PC-9 (cell line): ENCODE results near the gene SRL. TPM values are rescaled to one million over a fixed set of nuclear protein-coding genes. Genes with fewer than 3 reads are reported as not detected.

ENCODE experiments used
- BruUV-seq: library from RNA; stranded (reverse); fragments of 400-500 nt; replicated peaks from 2 replicates; lab custom pipeline; 2021; lab: Mats Ljungman, UMichigan
- CTCF ChIA-PET: fragments of 300-600 bp; sonication (Branson Sonifier 250); formaldehyde crosslinking; loops from one replicate; lab custom pipeline; 2022; ENCODE audit warnings: antibody characterized with exemption; lab: Charles Lee
- POLR2A ChIA-PET: fragments of 300-600 bp; sonication (Branson Sonifier 250); formaldehyde crosslinking; loops from one replicate; lab custom pipeline; 2022; ENCODE audit warnings: antibody characterized with exemption; ENCODE audit not compliant: unreplicated experiment; lab: Charles Lee
- DNase-seq, 2 experiments: peaks; one replicate each; pipeline versions ENCODE4 v3.0.0 to v3.0.0-alpha.2; 2015 to 2022; ENCODE audit warnings: mixed read lengths in 1 of 2
- H2AFZ ChIP-seq: fragments of 200-600 bp; sonication (generic); 2 replicates; pipeline ENCODE4 v1.8.1; 2017; ENCODE audit warnings: antibody characterized with exemption
- H3F3A ChIP-seq: fragments of 200-600 bp; sonication (generic); 2 replicates; pipeline ENCODE4 v1.8.1; 2017; ENCODE audit warnings: antibody characterized with exemption, mild to moderate bottlenecking, low read depth; ENCODE audit not compliant: insufficient read depth
- H3K27ac ChIP-seq: fragments of 200-600 bp; sonication (generic); 2 replicates; pipeline ENCODE4 v1.6.1; 2016; ENCODE audit warnings: mixed run types
- H3K27me3 ChIP-seq: fragments of 200-600 bp; sonication (generic); 2 replicates; pipeline ENCODE4 v1.6.1; 2016; ENCODE audit warnings: low read depth, mixed run types; ENCODE audit not compliant: insufficient read depth
- H3K36me3 ChIP-seq: fragments of 200-600 bp; sonication (generic); 2 replicates; pipeline ENCODE4 v1.6.1; 2016; ENCODE audit warnings: low read depth, mixed run types
- H3K4me1 ChIP-seq: fragments of 200-600 bp; sonication (generic); replicated peaks from 2 replicates; pipeline ENCODE4 v1.6.1; 2016; ENCODE audit warnings: mixed run types; ENCODE audit not compliant: insufficient read depth
- H3K4me2 ChIP-seq: fragments of 200-600 bp; sonication (generic); 2 replicates; pipeline ENCODE4 v1.6.1; 2017; ENCODE audit warnings: mixed run types
- H3K4me3 ChIP-seq: fragments of 200-600 bp; sonication (generic); 2 replicates; pipeline ENCODE4 v1.6.1; 2016; ENCODE audit warnings: mixed run types
- H3K79me2 ChIP-seq: fragments of 200-600 bp; sonication (generic); 2 replicates; pipeline ENCODE4 v1.6.1; 2017; ENCODE audit warnings: low read depth, mixed run types
- H3K9me2 ChIP-seq: fragments of 200-600 bp; sonication (generic); 2 replicates; pipeline ENCODE4 v1.8.1; 2017; ENCODE audit warnings: mild to moderate bottlenecking; ENCODE audit not compliant: insufficient read depth
- H3K9me3 ChIP-seq: fragments of 200-600 bp; sonication (generic); 2 replicates; pipeline ENCODE4 v1.8.1; 2016; ENCODE audit warnings: low read depth; ENCODE audit not compliant: insufficient read depth
- H4K20me1 ChIP-seq: fragments of 200-600 bp; sonication (generic); 2 replicates; pipeline ENCODE4 v1.8.1; 2017; ENCODE audit not compliant: insufficient read depth
- EZH2 ChIP-seq: fragments of 200-600 bp; sonication (generic); IDR thresholded peaks from 2 replicates; pipeline ENCODE4 v1.8.0; 2017; ENCODE audit warnings: antibody characterized with exemption, low read depth
- intact Hi-C: fragments of 100-400 bp; cut with micrococcal nuclease; formaldehyde crosslinking; loops from one replicate; pipeline ENCODE4 v1.10.0; 2022; ENCODE audit not compliant: unreplicated experiment
- total RNA-seq: library from RNA; stranded (reverse); gene quantifications from 2 replicates; pipeline ENCODE4 v1.2.3, GENCODE V29; 2021
- TF ChIP-seq, protein P1 (sequence below): fragments of 200-600 bp; sonication (generic); conservative IDR thresholded peaks from 2 replicates; pipeline ENCODE4 v1.6.1; 2017; ENCODE audit warnings: mixed run types, antibody characterized with exemption, mild to moderate bottlenecking, moderate library complexity

The SRL gene
- total RNA-seq, 1 experiment from 2014 or later = not detected

DNA sequence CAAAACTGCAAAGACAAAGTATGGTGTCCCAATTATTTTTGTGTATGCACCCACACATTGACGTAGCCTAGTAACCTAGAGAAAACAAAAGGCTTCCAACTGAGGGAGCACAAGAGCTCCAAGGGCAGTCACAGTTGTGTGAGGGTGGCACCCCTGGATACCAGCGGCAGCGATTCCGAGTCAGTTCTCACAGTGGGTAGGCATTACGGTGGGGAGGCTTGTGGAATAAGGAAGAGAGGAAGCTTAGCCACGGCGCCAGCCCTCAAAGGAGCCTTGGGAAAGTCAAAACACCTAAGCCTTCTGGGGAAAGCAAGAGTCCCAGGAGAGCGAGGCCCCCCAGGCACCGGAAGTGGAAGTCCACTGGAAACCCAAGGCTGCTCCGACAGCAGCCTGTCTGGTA lies 94.6 kb downstream of the SRL start:
- H3K4me3 ChIP-seq = no peak overlapping the region
- BruUV-seq = no TSS peak
- ChIA-PET POLR2A (no interaction called here), CTCF (interaction anchor here (0.5 kb wide), 1 partner anchor 409 kb away, joined by 4 read pairs; no protein-coding TSS in a partner anchor)
- H3K27me3 ChIP-seq = no peaks in the 10 kb centered on the region
- H3K4me2 ChIP-seq = no peak overlapping the region
- H2AFZ ChIP-seq = no peak overlapping the region
- H3F3A ChIP-seq = peaks cover 3% of the 10 kb centered on the region; the same call in 1 of the 2 replicates
- H3K79me2 ChIP-seq = no peaks in the 10 kb centered on the region
- H3K4me1 ChIP-seq = no peaks in the 10 kb centered on the region
- no peaks in the 10 kb centered on the region for H3K36me3 ChIP-seq
- no peaks in the 10 kb centered on the region for H3K9me2 ChIP-seq
- TF ChIP-seq EZH2 = no peak
- TF ChIP-seq, protein P1, sequence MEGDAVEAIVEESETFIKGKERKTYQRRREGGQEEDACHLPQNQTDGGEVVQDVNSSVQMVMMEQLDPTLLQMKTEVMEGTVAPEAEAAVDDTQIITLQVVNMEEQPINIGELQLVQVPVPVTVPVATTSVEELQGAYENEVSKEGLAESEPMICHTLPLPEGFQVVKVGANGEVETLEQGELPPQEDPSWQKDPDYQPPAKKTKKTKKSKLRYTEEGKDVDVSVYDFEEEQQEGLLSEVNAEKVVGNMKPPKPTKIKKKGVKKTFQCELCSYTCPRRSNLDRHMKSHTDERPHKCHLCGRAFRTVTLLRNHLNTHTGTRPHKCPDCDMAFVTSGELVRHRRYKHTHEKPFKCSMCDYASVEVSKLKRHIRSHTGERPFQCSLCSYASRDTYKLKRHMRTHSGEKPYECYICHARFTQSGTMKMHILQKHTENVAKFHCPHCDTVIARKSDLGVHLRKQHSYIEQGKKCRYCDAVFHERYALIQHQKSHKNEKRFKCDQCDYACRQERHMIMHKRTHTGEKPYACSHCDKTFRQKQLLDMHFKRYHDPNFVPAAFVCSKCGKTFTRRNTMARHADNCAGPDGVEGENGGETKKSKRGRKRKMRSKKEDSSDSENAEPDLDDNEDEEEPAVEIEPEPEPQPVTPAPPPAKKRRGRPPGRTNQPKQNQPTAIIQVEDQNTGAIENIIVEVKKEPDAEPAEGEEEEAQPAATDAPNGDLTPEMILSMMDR = no peak
- no peak for DNase-seq
- H3K9me3 ChIP-seq = no peaks in the 10 kb centered on the region
- no peaks in the 10 kb centered on the region for H4K20me1 ChIP-seq
- H3K27ac ChIP-seq = no peak overlapping the region
- intact Hi-C loops = no loop called here

DNA sequence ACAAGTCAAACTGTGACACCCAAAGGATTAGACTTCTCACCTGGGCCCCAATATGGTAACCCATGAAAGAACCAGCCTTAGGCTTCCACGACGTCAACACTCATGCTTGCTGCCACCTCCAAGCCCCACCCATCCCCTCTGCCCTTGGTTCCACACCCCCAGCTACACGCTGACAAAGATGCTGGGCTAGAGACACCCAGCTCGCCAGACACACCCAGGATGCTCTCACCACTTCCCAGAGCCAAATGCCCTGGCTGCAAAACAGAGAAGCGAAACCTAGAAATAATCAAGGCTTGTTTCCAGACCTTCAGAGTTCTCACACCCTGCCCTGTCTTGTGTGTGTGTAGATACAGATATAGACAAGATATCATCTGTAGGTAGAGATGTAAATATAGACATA lies 99.6 kb downstream of the SRL start:
- ChIA-PET CTCF (no interaction called here), POLR2A (no interaction called here)
- TF ChIP-seq, protein P1 = no peak
- no peak for TF ChIP-seq EZH2
- Histone ChIP-seq H3K9me2 (no peaks in the 10 kb centered on the region), H3K27me3 (no peaks in the 10 kb centered on the region), H3F3A (peaks cover 2% of the 10 kb centered on the region; the same call in 1 of the 2 replicates), H3K4me1 (0 out of 2 replicates have a peak, but pooled peaks cover under 1% of the 10 kb centered on the region), H3K36me3 (no peaks in the 10 kb centered on the region), H3K4me3 (no peak overlapping the region), H3K27ac (no peak overlapping the region), H3K4me2 (no peak overlapping the region), H4K20me1 (no peaks in the 10 kb centered on the region), H3K9me3 (no peaks in the 10 kb centered on the region), H3K79me2 (no peaks in the 10 kb centered on the region), H2AFZ (no peak overlapping the region)
- intact Hi-C loops = no loop called here
- BruUV-seq = no TSS peak
- no peak for DNase-seq

DNA sequence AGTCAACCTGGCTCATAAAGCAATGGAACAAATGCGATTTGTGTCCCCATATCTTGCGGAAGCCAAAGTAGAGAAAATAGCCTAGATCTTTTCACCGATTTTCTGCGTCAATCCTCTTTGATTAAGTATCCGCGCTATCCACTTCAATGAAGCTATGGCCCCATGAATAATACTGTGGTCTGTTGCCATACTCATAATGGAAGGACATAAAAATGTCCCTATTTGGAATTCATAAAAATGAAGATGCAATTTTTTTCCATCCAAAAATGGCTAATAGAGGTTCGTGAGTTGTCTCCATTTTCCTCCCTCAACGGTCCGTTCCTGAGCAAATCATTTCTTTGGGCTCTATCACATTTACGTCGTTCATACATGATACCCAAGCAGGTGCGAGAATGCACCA lies 100.3 kb downstream of the SRL start:
- Histone ChIP-seq H3K27me3 (no peaks in the 10 kb centered on the region), H3K4me3 (no peak overlapping the region), H3K4me1 (peaks cover 5% of the 10 kb centered on the region; the same call in 1 of the 2 replicates), H3K4me2 (no peak overlapping the region), H3K79me2 (no peaks in the 10 kb centered on the region), H3K9me3 (no peaks in the 10 kb centered on the region), H3F3A (peaks cover 8% of the 10 kb centered on the region; the same call in 1 of the 2 replicates), H3K27ac (no peak overlapping the region), H4K20me1 (no peaks in the 10 kb centered on the region), H3K9me2 (no peaks in the 10 kb centered on the region), H2AFZ (no peak overlapping the region), H3K36me3 (no peaks in the 10 kb centered on the region)
- BruUV-seq = no TSS peak
- CTCF ChIA-PET = no interaction called here
- TF ChIP-seq, protein P1 = no peak
- TF ChIP-seq EZH2 = no peak
- DNase-seq = no peak
- intact Hi-C loops = no loop called here
- POLR2A ChIA-PET = no interaction called here
